Adipocyte (in vitro differentiated cells): ENCODE data around the gene EBF4.

ENCODE experiments used
- DNase-seq: peaks from one replicate; pipeline ENCODE4 v3.0.0-alpha.2; 2015; ENCODE audit warnings: low read depth
- H3K27me3 ChIP-seq: replicated peaks from 2 replicates; pipeline ENCODE4 v1.7.0; 2013; ENCODE audit warnings: mild to moderate bottlenecking, low read length, moderate library complexity; ENCODE audit not compliant: control insufficient read depth, insufficient read depth
- H3K36me3 ChIP-seq: 2 replicates; pipeline ENCODE4 v1.7.0; 2013; ENCODE audit warnings: low read length, mild to moderate bottlenecking, moderate library complexity; ENCODE audit not compliant: control insufficient read depth, insufficient read depth, severe bottlenecking
- H3K4me1 ChIP-seq: 2 replicates; pipeline ENCODE4 v1.7.0; 2013; ENCODE audit warnings: mild to moderate bottlenecking, low read length, moderate library complexity; ENCODE audit not compliant: control insufficient read depth, insufficient read depth
- H3K4me3 ChIP-seq: 2 replicates; pipeline ENCODE4 v1.7.0; 2013; ENCODE audit warnings: mild to moderate bottlenecking, low read length, moderate library complexity
- H3K9ac ChIP-seq: 2 replicates; pipeline ENCODE4 v1.7.0; 2013; ENCODE audit warnings: mild to moderate bottlenecking, low read length, moderate library complexity
- H3K9me3 ChIP-seq: 2 replicates; pipeline ENCODE4 v1.7.0; 2013; ENCODE audit warnings: mild to moderate bottlenecking, low read length, moderate library complexity; ENCODE audit not compliant: control insufficient read depth

Gene EBF4

DNA sequence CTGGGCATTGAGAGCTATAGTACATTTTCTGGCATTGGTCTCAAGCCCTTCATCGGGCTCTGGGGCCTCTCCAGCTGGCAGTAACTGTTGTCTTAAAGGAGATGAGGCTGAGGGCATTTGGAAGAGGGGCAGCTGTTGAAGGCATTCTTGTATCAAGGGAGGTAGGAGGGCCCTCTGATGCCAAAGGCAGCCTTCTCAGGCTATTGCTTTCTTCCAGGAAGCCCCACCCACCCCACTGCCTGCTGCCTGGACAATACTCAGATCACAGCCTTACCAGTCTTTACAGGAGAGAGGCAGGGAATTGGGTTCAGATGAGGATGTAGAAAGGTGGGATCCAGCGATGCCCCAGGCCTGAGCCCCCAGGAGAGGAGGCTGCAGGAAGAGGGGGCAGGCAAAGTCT lies 61.8 kb downstream of the EBF4 start:
- DNase-seq, result no peak
- no peaks in the 10 kb centered on the region for H3K9me3 ChIP-seq
- peaks cover 63% of the 10 kb centered on the region for H3K27me3 ChIP-seq
- no peaks in the 10 kb centered on the region for H3K36me3 ChIP-seq
- H3K4me3 ChIP-seq, result no peak overlapping the region
- peaks cover 22% of the 10 kb centered on the region for H3K4me1 ChIP-seq
- no peak overlapping the region for H3K9ac ChIP-seq

- Histone ChIP-seq H3K36me3 (no peaks in the 10 kb centered on the region), H3K27me3 (peaks cover 63% of the 10 kb centered on the region), H3K4me3 (no peak overlapping the region), H3K9ac (no peak overlapping the region), H3K9me3 (no peaks in the 10 kb centered on the region), H3K4me1 (peaks cover 22% of the 10 kb centered on the region)
- DNase-seq, result no peak
These were observed 63.0 kb downstream of the EBF4 start for GRCh38 chr20:2755451-2756055.

GRCh38 chr20:2756056-2756611 lies 63.6 kb downstream of the EBF4 start:
- H3K4me1 ChIP-seq, result peaks cover 17% of the 10 kb centered on the region
- peaks cover 63% of the 10 kb centered on the region for H3K27me3 ChIP-seq
- no peak overlapping the region for H3K9ac ChIP-seq
- H3K36me3 ChIP-seq, result no peaks in the 10 kb centered on the region
- DNase-seq, result peak; percentile 48
- H3K9me3 ChIP-seq, result no peaks in the 10 kb centered on the region
- H3K4me3 ChIP-seq, result no peak overlapping the region

DNA sequence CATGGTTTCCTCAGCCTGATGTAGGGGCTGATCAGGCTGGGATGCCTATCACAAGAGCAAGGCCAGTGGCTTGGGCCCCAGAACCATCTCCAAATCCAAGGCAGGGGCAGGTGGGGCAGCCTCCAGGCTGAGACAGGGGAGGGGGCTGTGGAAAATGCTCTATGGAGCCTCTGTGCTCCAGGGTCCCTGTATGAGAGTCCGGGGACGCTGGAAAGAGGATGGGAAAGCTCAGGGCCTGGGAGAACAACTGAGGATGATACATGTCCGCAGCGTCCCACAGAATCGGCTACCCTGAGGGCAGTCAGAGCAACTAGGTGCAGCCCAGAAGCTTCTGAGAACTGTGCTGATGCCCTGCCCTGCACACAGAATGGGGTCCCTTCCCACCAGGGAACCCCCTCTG lies 64.4 kb downstream of the EBF4 start:
- H3K27me3 ChIP-seq, result peaks cover 70% of the 10 kb centered on the region
- DNase-seq, result no peak
- no peaks in the 10 kb centered on the region for H3K9me3 ChIP-seq
- H3K4me3 ChIP-seq, result no peak overlapping the region
- no peak overlapping the region for H3K9ac ChIP-seq
- H3K4me1 ChIP-seq, result peaks cover 17% of the 10 kb centered on the region
- no peaks in the 10 kb centered on the region for H3K36me3 ChIP-seq

GRCh38 chr20:2757969-2758368 lies 65.4 kb downstream of the EBF4 start:
- no peaks in the 10 kb centered on the region for H3K9me3 ChIP-seq
- no peak overlapping the region for H3K4me3 ChIP-seq
- no peaks in the 10 kb centered on the region for H3K36me3 ChIP-seq
- H3K4me1 ChIP-seq, result peaks cover 10% of the 10 kb centered on the region
- H3K27me3 ChIP-seq, result peaks cover 70% of the 10 kb centered on the region
- H3K9ac ChIP-seq, result no peak overlapping the region
- no peak for DNase-seq

DNA sequence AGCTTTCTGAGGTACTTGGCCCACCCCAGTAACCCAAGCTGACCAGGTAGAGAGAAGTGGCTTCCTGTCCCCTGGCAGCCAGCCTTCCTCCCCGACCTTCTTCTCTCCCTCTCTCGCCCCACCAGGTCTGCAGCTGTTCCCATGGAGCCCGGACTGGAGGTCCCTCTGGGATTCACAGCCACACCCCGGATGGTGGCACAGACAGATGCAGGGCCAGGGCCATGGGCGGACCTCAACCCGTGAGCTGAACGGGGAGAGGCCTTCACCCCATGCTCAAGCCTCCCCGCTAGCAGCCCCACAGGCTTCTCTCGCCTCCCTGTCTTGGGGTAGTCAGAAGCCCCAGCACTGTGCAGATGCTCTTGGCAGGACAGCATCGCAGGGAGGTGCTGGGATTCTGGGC lies 66.6 kb downstream of the EBF4 start:
- Histone ChIP-seq H3K4me1 (peaks cover 10% of the 10 kb centered on the region), H3K9ac (no peak overlapping the region)
- no peak for DNase-seq

DNA sequence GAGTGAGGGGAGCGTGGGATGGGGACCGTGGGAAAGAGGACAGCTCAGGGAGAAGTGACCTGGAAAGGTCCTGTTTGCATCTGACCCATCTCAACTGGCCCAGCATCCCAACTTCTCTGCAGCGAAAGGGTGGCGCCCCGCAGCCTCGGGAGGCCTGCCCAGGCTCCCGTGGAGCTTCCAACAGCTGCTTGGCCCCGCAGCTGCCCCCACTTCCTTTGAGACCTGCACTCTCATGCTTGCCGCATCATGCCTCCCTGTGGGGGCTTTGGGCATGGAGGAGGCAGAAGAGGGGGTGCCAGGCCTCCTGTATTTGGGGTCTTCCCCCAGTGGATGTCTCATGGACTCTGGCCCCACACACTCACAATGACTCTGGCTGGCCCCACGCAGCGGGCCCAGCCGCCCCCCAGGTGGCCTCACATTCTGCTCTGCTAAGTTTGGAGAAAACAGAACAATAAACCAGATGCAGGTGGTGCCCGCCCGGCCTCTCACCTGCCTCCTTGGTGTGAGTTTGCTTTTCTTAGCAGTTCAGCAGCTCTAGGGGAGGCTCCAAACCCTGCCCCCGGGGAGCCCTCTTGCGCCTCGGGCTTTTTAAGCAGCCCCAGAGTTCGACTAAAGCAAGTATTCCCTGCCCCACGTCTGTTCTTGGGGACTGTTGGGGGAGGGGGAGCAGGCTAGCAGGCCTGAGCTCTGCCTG lies 67.2 kb downstream of the EBF4 start:
- no peaks in the 10 kb centered on the region for H3K36me3 ChIP-seq
- H3K27me3 ChIP-seq, result peaks cover 70% of the 10 kb centered on the region
- no peak for DNase-seq
- H3K9ac ChIP-seq, result no peak overlapping the region
- no peaks in the 10 kb centered on the region for H3K9me3 ChIP-seq
- no peak overlapping the region for H3K4me3 ChIP-seq
- peaks cover 10% of the 10 kb centered on the region for H3K4me1 ChIP-seq

More for the DNA sequence above, 66.6 kb downstream of the EBF4 start:
- Histone ChIP-seq H3K27me3 (peaks cover 70% of the 10 kb centered on the region), H3K36me3 (no peaks in the 10 kb centered on the region), H3K4me3 (no peak overlapping the region), H3K9me3 (no peaks in the 10 kb centered on the region)

DNA sequence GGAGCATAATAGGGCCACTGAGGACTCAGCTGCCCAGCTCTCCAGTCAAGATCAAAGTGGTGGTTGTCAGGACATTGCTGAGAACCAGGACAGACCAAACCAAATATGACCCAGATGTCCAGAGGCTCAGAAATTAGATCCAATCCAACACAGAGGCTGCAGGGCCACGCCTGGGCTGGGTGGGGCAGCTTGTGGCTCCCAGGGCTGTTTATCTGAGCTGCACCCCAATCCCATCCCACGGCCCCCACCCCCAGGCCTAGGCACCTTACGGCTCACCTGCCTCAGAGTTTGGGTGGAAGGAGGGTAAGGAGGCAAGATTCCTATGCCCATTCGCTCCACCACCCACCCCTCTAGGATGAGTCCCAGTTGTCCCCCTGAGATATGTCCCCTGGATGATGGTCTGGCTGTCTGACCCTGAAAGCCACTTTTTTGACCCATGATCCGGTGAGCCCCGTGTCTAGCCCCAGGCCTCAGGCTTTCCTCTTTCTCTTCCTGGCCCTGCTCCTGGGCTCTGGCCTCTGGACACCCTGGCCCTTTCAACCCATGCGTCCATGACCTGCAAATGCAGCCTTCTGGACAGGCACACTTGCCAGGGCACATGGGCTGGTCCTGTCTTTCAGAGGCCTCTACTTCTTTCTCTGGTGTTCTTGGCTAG lies 67.8 kb downstream of the EBF4 start:
- Histone ChIP-seq H3K36me3 (no peaks in the 10 kb centered on the region), H3K4me3 (no peak overlapping the region), H3K27me3 (peaks cover 66% of the 10 kb centered on the region), H3K4me1 (peaks cover 10% of the 10 kb centered on the region), H3K9me3 (no peaks in the 10 kb centered on the region), H3K9ac (no peak overlapping the region)
- DNase-seq, result no peak

- no peaks in the 10 kb centered on the region for H3K9me3 ChIP-seq
- no peak overlapping the region for H3K4me3 ChIP-seq
These were observed 68.3 kb downstream of the EBF4 start for GRCh38 chr20:2760952-2761305.

GRCh38 chr20:2761885-2762284 lies 69.3 kb downstream of the EBF4 start:
- no peaks in the 10 kb centered on the region for H3K36me3 ChIP-seq
- peaks cover 1% of the 10 kb centered on the region for H3K4me1 ChIP-seq
- peaks cover 72% of the 10 kb centered on the region for H3K27me3 ChIP-seq
- H3K4me3 ChIP-seq, result no peak overlapping the region
- H3K9me3 ChIP-seq, result no peaks in the 10 kb centered on the region
- no peak for DNase-seq
- H3K9ac ChIP-seq, result no peak overlapping the region

More at GRCh38 chr20:2760952-2761305, 68.3 kb downstream of the EBF4 start:
- no peak overlapping the region for H3K9ac ChIP-seq
- H3K4me1 ChIP-seq, result peaks cover 10% of the 10 kb centered on the region
- H3K27me3 ChIP-seq, result peaks cover 66% of the 10 kb centered on the region
- DNase-seq, result no peak
- H3K36me3 ChIP-seq, result no peaks in the 10 kb centered on the region

DNA sequence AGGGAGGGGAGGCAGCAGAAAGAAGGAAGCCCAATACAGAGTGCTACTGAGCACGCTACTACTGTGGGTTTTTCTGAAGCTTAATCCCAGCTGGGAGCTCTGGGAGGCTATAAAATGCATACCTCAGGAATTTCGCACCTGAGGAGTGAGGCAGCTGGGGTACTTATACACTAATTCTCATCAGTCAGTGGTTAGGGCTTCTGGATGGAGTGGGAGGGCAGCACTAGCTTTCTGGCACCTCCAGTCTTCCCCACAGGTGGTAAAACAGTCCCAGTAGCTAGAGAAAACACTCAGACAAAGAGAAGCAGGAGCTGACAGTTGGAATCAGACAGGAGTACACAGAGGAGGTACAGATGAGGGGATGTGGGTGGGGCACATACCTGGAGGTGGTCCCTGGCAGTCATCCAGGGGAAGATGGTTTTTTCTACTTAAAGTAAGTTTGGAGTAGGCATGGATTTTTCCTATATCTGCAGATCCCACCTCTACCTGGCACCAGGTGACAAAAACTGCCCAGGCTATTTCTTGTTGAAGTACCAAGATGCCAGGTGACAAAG lies 70.1 kb downstream of the EBF4 start:
- Histone ChIP-seq H3K4me1 (peaks cover under 1% of the 10 kb centered on the region), H3K9ac (no peak overlapping the region), H3K4me3 (no peak overlapping the region), H3K27me3 (peaks cover 79% of the 10 kb centered on the region), H3K36me3 (no peaks in the 10 kb centered on the region), H3K9me3 (no peaks in the 10 kb centered on the region)
- no peak for DNase-seq
